ENCODE measurements around the gene PDZD4. TPM values are rescaled to one million over a fixed set of nuclear protein-coding genes. Genes with fewer than 3 reads are reported as not detected.

The PDZD4 gene
- total RNA-seq, 1 donor from 2014 or later = 0.07 TPM

DNA sequence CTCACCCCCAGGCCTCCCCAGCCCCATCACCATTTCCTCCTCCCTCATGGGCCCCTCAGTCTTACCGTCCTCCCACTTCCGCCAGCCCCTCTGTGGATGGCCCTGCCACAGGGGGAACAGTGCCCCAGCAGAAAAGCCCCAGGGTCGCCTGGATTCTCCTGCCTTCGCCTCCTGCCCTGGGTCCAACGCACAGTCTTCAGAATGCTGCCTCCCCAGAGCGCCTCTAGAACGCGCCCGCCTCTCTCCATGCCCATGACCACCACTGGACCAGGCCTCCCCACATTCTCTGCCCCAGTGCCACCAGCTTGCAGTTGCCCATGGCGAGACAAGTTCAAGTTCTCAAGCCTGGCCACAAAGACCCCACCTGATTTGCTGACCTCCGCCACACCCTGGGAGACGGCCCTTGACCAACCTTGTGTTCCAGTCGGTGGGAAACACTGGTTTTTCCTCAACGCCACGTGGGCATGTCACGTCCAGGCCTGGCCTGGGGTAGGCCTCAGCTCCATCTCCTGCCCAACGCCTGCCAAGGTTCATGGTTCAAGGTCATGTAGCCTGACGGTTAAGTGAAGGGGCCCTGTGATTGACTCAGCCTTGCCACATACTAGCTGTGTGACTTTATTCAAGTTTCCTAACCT, 66.9 kb downstream of the PDZD4 start:
- POLR2A ChIA-PET = interaction anchor here (0.8 kb wide), 1 partner anchor 184 kb away, joined by 3 read pairs; no protein-coding TSS in a partner anchor
- no peak for ATAC-seq (ENCODE audit: low read depth)

DNA sequence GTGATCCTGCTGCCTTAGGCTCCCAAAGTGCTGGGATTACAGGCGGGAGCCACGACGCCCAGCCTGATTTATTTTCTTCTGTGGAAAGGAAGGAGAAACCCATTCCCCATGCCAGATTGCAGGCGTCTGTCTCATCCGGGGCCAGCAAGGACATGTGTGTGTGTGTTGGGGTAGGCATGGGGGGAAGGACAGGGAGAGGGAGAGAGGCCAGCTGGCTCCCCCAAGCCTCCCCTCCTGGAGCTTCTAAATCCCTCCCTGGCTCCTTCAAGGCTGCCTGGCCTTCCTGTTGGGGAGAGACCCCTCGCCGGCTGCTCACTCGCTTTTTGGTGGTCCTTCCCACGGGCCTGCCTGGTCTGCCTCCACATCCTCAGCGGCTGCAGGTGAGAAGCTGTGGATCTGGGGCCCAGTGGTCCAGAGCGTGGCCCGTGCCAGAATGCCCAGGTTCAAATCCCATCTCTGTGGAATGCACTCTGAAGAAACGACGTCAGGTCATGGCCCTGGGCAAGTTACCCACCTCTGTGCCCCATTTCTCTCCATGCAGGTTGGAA, 67.6 kb downstream of the PDZD4 start:
- CTCF ChIA-PET = interaction anchor here (2.9 kb wide), 1 partner anchor 185 kb away, joined by 20 read pairs; no protein-coding TSS in a partner anchor
- Mint-ChIP-seq H3K4me1 (peaks cover 21% of the 10 kb centered on the region), H3K27ac (no peak overlapping the region), H3K4me3 (no peak overlapping the region), H3K36me3 (ENCODE audit: low read depth) (no peaks in the 10 kb centered on the region), H3K27me3 (no peaks in the 10 kb centered on the region), H3K9me3 (no peaks in the 10 kb centered on the region)
- intact Hi-C loops (cut with micrococcal nuclease) = loop anchor here (5.0 to 10.0 kb wide), 3 partner anchors 35 to 818 kb away; partner anchors contain the start of gene SLC6A8
- TF ChIP-seq, protein P1, sequence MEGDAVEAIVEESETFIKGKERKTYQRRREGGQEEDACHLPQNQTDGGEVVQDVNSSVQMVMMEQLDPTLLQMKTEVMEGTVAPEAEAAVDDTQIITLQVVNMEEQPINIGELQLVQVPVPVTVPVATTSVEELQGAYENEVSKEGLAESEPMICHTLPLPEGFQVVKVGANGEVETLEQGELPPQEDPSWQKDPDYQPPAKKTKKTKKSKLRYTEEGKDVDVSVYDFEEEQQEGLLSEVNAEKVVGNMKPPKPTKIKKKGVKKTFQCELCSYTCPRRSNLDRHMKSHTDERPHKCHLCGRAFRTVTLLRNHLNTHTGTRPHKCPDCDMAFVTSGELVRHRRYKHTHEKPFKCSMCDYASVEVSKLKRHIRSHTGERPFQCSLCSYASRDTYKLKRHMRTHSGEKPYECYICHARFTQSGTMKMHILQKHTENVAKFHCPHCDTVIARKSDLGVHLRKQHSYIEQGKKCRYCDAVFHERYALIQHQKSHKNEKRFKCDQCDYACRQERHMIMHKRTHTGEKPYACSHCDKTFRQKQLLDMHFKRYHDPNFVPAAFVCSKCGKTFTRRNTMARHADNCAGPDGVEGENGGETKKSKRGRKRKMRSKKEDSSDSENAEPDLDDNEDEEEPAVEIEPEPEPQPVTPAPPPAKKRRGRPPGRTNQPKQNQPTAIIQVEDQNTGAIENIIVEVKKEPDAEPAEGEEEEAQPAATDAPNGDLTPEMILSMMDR (IDR thresholded peaks at IDR 0.05) = no peak
- DNase-seq (no peak), ATAC-seq (ENCODE audit: low read depth) (no peak)
- POLR2A ChIA-PET = interaction anchor here (0.8 kb wide), 1 partner anchor 184 kb away, joined by 3 read pairs; no protein-coding TSS in a partner anchor

More for the DNA sequence above, 66.9 kb downstream of the PDZD4 start:
- no peak for DNase-seq
- Mint-ChIP-seq H3K4me3 (no peak overlapping the region), H3K27ac (no peak overlapping the region), H3K27me3 (no peaks in the 10 kb centered on the region), H3K4me1 (peaks cover 17% of the 10 kb centered on the region), H3K36me3 (ENCODE audit: low read depth) (no peaks in the 10 kb centered on the region), H3K9me3 (no peaks in the 10 kb centered on the region)
- TF ChIP-seq, protein P1 (IDR thresholded peaks at IDR 0.05) = no peak
- intact Hi-C loops (cut with micrococcal nuclease) = loop anchor here (5.0 to 10.0 kb wide), 3 partner anchors 36 to 819 kb away; partner anchors contain the start of gene SLC6A8
- CTCF ChIA-PET = interaction anchor here (2.9 kb wide), 1 partner anchor 184 kb away, joined by 20 read pairs; no protein-coding TSS in a partner anchor

DNA sequence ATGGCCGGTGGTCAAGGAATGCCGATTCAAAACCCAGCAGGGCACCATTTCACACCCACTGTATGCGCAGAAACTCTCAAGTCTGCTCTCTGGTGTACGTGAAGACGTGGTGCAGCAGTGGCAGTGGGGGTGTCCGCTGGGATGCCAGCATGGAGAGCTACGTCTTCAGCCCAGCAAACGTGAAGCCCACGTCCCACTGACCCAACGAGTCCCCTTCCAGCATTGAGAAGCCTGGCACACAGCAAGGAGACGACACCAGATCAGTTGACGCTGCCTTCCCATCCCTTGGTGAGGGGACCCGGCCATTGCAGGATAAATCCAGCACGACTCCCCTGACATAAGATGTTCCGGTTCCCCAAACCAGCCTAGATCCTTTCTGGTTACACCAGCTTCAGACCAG, 68.5 kb downstream of the PDZD4 start:
- Mint-ChIP-seq H3K4me3 (no peak overlapping the region), H3K27ac (no peak overlapping the region), H3K36me3 (ENCODE audit: low read depth) (no peaks in the 10 kb centered on the region), H3K4me1 (peaks cover 24% of the 10 kb centered on the region), H3K9me3 (no peaks in the 10 kb centered on the region), H3K27me3 (no peaks in the 10 kb centered on the region)
- TF ChIP-seq, protein P1 (IDR thresholded peaks at IDR 0.05) = no peak
- no peak for ATAC-seq (ENCODE audit: low read depth)
- intact Hi-C loops (cut with micrococcal nuclease) = loop anchor here (5.0 to 10.0 kb wide), 3 partner anchors 35 to 817 kb away; partner anchors contain the start of gene SLC6A8
- peak; percentile 4 for DNase-seq
- ChIA-PET CTCF (no interaction called here), POLR2A (no interaction called here)

DNA sequence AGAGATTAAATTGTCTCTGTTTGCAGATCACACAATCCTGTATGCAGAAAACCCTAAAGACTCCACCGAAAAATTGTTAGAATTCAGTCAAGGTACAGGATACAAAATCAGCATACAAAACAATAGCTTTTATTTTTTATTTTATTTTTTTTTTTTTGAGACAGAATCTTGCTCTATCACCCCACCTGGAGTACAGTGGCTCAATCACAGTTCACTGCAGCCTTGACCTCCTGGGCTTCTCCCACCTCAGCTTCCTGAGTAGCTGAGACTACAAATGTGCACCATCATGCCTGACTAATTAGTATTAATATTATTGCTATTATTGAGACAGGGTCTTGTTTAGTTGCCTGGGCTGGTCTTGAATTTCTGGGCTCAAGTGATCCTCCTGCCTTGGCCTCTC, 75.2 kb downstream of the PDZD4 start:
- Mint-ChIP-seq H3K27ac (no peak overlapping the region), H3K4me1 (peaks cover 19% of the 10 kb centered on the region), H3K36me3 (ENCODE audit: low read depth) (no peaks in the 10 kb centered on the region), H3K9me3 (no peaks in the 10 kb centered on the region), H3K27me3 (no peaks in the 10 kb centered on the region), H3K4me3 (no peak overlapping the region)
- TF ChIP-seq, protein P1 (IDR thresholded peaks at IDR 0.05) = no peak
- DNase-seq (no peak), ATAC-seq (ENCODE audit: low read depth) (no peak)
- intact Hi-C loops (cut with micrococcal nuclease) = no loop called here
- POLR2A ChIA-PET = interaction anchor here (0.6 to 0.7 kb wide), 3 partner anchors 39 to 285 kb away, joined by 3 to 6 read pairs (median 5); partner anchors contain the start of genes IDH3G and SSR4
- CTCF ChIA-PET = interaction anchor here (1.3 kb wide), 1 partner anchor 12 kb away, joined by 3 read pairs; no protein-coding TSS in a partner anchor

Other genes starting within 250 kb of the PDZD4 start
- gene CCNQ, start 231.4 kb downstream of the PDZD4 start, total RNA-seq = 25.3 and 25.8 TPM in 2 replicates
- gene DUSP9, start 183.3 kb downstream of the PDZD4 start, total RNA-seq = 0.10 TPM in 1 of 2 replicates, not detected in the other
- not detected in 2 replicates for gene PNCK, start 156.7 kb downstream of the PDZD4 start, total RNA-seq
- gene SLC6A8, start 142.6 kb downstream of the PDZD4 start, total RNA-seq = 0.81 and 1.2 TPM in 2 replicates
- 90.5 and 90.7 TPM in 2 replicates for gene BCAP31, start 106.2 kb downstream of the PDZD4 start, total RNA-seq
- 2.6 and 2.8 TPM in 2 replicates for gene ABCD1, start 105.7 kb downstream of the PDZD4 start, total RNA-seq
- gene PLXNB3, start 66.3 kb downstream of the PDZD4 start, total RNA-seq = not detected in 2 replicates
- not detected in 2 replicates for gene SRPK3, start 49.5 kb downstream of the PDZD4 start, total RNA-seq
- 58.5 and 60.3 TPM in 2 replicates for gene IDH3G, start 36.2 kb downstream of the PDZD4 start, total RNA-seq
- gene SSR4, start 35.9 kb downstream of the PDZD4 start, total RNA-seq = 160 and 175 TPM in 2 replicates
- 7.3 and 11.0 TPM in 2 replicates for gene L1CAM, start 55.6 kb upstream of the PDZD4 start, total RNA-seq
- not detected in 2 replicates for gene AVPR2, start 74.1 kb upstream of the PDZD4 start, total RNA-seq
- 151 and 158 TPM in 2 replicates for gene ARHGAP4, start 95.7 kb upstream of the PDZD4 start, total RNA-seq
- gene NAA10, start 104.5 kb upstream of the PDZD4 start, total RNA-seq = 94.8 and 109 TPM in 2 replicates
- gene RENBP, start 114.1 kb upstream of the PDZD4 start, total RNA-seq = 14.5 and 20.2 TPM in 2 replicates
- gene HCFC1, start 141.3 kb upstream of the PDZD4 start, total RNA-seq = 72.5 and 79.4 TPM in 2 replicates
- 2.0 and 2.9 TPM in 2 replicates for gene TMEM187, start 142.2 kb upstream of the PDZD4 start, total RNA-seq
- 134 and 146 TPM in 2 replicates for gene IRAK1, start 189.4 kb upstream of the PDZD4 start, total RNA-seq